SJCRH30 (cell line): ENCODE results near the gene TRAK1. TPM values are rescaled to one million over a fixed set of nuclear protein-coding genes. Genes with fewer than 3 reads are reported as not detected.

ENCODE experiments used
- DNase-seq, 2 experiments: peaks; one replicate each; pipeline ENCODE4 v3.0.0-alpha.2; 2015 to 2020
- H3K27ac ChIP-seq: fragments of 250-450 bp; sonication (Bioruptor Pico); 2 replicates; pipeline ENCODE4 v1.5.1; 2020; ENCODE audit warnings: mild to moderate bottlenecking, moderate library complexity
- H3K27me3 ChIP-seq: fragments of 250-450 bp; sonication (Bioruptor Pico); 2 replicates; pipeline ENCODE4 v1.5.1; 2020; ENCODE audit warnings: mild to moderate bottlenecking, moderate library complexity
- H3K36me3 ChIP-seq: fragments of 250-450 bp; sonication (Bioruptor Pico); 2 replicates; pipeline ENCODE4 v1.5.1; 2020; ENCODE audit warnings: mild to moderate bottlenecking, moderate library complexity
- H3K4me1 ChIP-seq: fragments of 250-450 bp; sonication (Bioruptor Pico); 2 replicates; pipeline ENCODE4 v1.5.1; 2020; ENCODE audit warnings: mild to moderate bottlenecking, moderate library complexity
- H3K4me3 ChIP-seq: fragments of 250-450 bp; sonication (Bioruptor Pico); 2 replicates; pipeline ENCODE4 v1.5.1; 2020; ENCODE audit warnings: mild to moderate bottlenecking, moderate library complexity
- H3K9me3 ChIP-seq: fragments of 250-450 bp; sonication (Bioruptor Pico); replicated peaks from 2 replicates; pipeline ENCODE4 v1.5.1; 2020; ENCODE audit warnings: mild to moderate bottlenecking, moderate library complexity
- total RNA-seq: library from RNA; depleted of rRNA; stranded (reverse); fragments of >200 nt; shearing (Covaris generic); gene quantifications from 2 replicates; pipeline ENCODE4 v1.2.3, GENCODE V29; 2014

The TRAK1 gene
- total RNA-seq, 1 experiment from 2014 or later: 12.1 TPM

- Histone ChIP-seq H3K4me3 (no peak overlapping the region), H3K27me3 (no peaks in the 10 kb centered on the region), H3K4me1 (peaks cover 13% of the 10 kb centered on the region), H3K9me3 (no peaks in the 10 kb centered on the region), H3K36me3 (no peaks in the 10 kb centered on the region), H3K27ac (no peak overlapping the region)
- no peak for DNase-seq
Measured at GRCh38 chr3:42078677-42079076, 12.5 kb upstream of the TRAK1 start.

- no peak overlapping the region for H3K4me3 ChIP-seq
- no peaks in the 10 kb centered on the region for H3K9me3 ChIP-seq
- no peak overlapping the region; the same call in 1 of the 2 replicates for H3K27ac ChIP-seq
- H3K36me3 ChIP-seq: no peaks in the 10 kb centered on the region
- DNase-seq: no peak
- peaks cover 13% of the 10 kb centered on the region for H3K4me1 ChIP-seq
- no peaks in the 10 kb centered on the region for H3K27me3 ChIP-seq
Measured at GRCh38 chr3:42079701-42080452, 11.3 kb upstream of the TRAK1 start.

GRCh38 chr3:42080453-42080872 lies 10.7 kb upstream of the TRAK1 start:
- Histone ChIP-seq H3K36me3 (no peaks in the 10 kb centered on the region), H3K27me3 (no peaks in the 10 kb centered on the region), H3K4me3 (no peak overlapping the region), H3K27ac (no peak overlapping the region; the same call in 1 of the 2 replicates), H3K9me3 (no peaks in the 10 kb centered on the region), H3K4me1 (peaks cover 13% of the 10 kb centered on the region)
- peak; percentile 41 to 44 for DNase-seq

GRCh38 chr3:42081838-42082473 lies 9.2 kb upstream of the TRAK1 start:
- Histone ChIP-seq H3K4me3 (no peak overlapping the region), H3K27ac (no peak overlapping the region), H3K36me3 (no peaks in the 10 kb centered on the region), H3K27me3 (no peaks in the 10 kb centered on the region), H3K9me3 (no peaks in the 10 kb centered on the region), H3K4me1 (peaks cover 13% of the 10 kb centered on the region)
- DNase-seq: no peak

GRCh38 chr3:42084586-42084985 lies 6.6 kb upstream of the TRAK1 start:
- no peak overlapping the region for H3K4me3 ChIP-seq
- H3K27me3 ChIP-seq: no peaks in the 10 kb centered on the region
- no peak for DNase-seq
- H3K4me1 ChIP-seq: peaks cover 13% of the 10 kb centered on the region
- no peaks in the 10 kb centered on the region for H3K9me3 ChIP-seq
- H3K27ac ChIP-seq: no peak overlapping the region
- no peaks in the 10 kb centered on the region for H3K36me3 ChIP-seq

GRCh38 chr3:42085641-42086376 lies 5.3 kb upstream of the TRAK1 start:
- no peaks in the 10 kb centered on the region for H3K9me3 ChIP-seq
- no peak for DNase-seq
- H3K27me3 ChIP-seq: no peaks in the 10 kb centered on the region
- peaks cover 5% of the 10 kb centered on the region; the same call in 1 of the 2 replicates for H3K4me1 ChIP-seq
- H3K4me3 ChIP-seq: no peak overlapping the region
- no peak overlapping the region for H3K27ac ChIP-seq
- no peaks in the 10 kb centered on the region for H3K36me3 ChIP-seq

- H3K27me3 ChIP-seq: no peaks in the 10 kb centered on the region
- DNase-seq: no peak
- H3K4me3 ChIP-seq: no peak overlapping the region
- no peaks in the 10 kb centered on the region for H3K4me1 ChIP-seq
- H3K27ac ChIP-seq: no peak overlapping the region
- no peaks in the 10 kb centered on the region for H3K36me3 ChIP-seq
- no peaks in the 10 kb centered on the region for H3K9me3 ChIP-seq
Measured at GRCh38 chr3:42088803-42089530, 2.2 kb upstream of the TRAK1 start.

GRCh38 chr3:42092006-42092405 lies 849 bp downstream of the TRAK1 start:
- H3K36me3 ChIP-seq: no peaks in the 10 kb centered on the region
- no peaks in the 10 kb centered on the region for H3K9me3 ChIP-seq
- H3K27ac ChIP-seq: no peak overlapping the region
- no peak overlapping the region for H3K4me3 ChIP-seq
- no peak for DNase-seq
- H3K4me1 ChIP-seq: no peaks in the 10 kb centered on the region
- H3K27me3 ChIP-seq: no peaks in the 10 kb centered on the region

- Histone ChIP-seq H3K9me3 (no peaks in the 10 kb centered on the region), H3K36me3 (no peaks in the 10 kb centered on the region), H3K4me3 (no peak overlapping the region), H3K4me1 (no peaks in the 10 kb centered on the region), H3K27me3 (no peaks in the 10 kb centered on the region), H3K27ac (no peak overlapping the region)
- DNase-seq: no peak
Measured at GRCh38 chr3:42094128-42094527, 3.0 kb downstream of the TRAK1 start.

GRCh38 chr3:42094691-42095391 lies 3.7 kb downstream of the TRAK1 start:
- H3K27ac ChIP-seq: no peak overlapping the region
- H3K27me3 ChIP-seq: no peaks in the 10 kb centered on the region
- no peaks in the 10 kb centered on the region for H3K9me3 ChIP-seq
- DNase-seq: no peak
- no peaks in the 10 kb centered on the region for H3K4me1 ChIP-seq
- no peaks in the 10 kb centered on the region for H3K36me3 ChIP-seq
- H3K4me3 ChIP-seq: no peak overlapping the region

GRCh38 chr3:42095540-42095939 lies 4.4 kb downstream of the TRAK1 start:
- H3K4me1 ChIP-seq: no peaks in the 10 kb centered on the region
- no peak overlapping the region for H3K27ac ChIP-seq
- no peaks in the 10 kb centered on the region for H3K27me3 ChIP-seq
- no peaks in the 10 kb centered on the region for H3K36me3 ChIP-seq
- DNase-seq: no peak
- H3K9me3 ChIP-seq: no peaks in the 10 kb centered on the region
- H3K4me3 ChIP-seq: no peak overlapping the region

GRCh38 chr3:42096796-42097565 lies 5.8 kb downstream of the TRAK1 start:
- Histone ChIP-seq H3K27me3 (no peaks in the 10 kb centered on the region), H3K9me3 (no peaks in the 10 kb centered on the region), H3K4me3 (no peak overlapping the region), H3K27ac (no peak overlapping the region), H3K4me1 (no peaks in the 10 kb centered on the region), H3K36me3 (no peaks in the 10 kb centered on the region)
- no peak for DNase-seq

GRCh38 chr3:42097566-42097946 lies 6.4 kb downstream of the TRAK1 start:
- H3K4me3 ChIP-seq: no peak overlapping the region
- H3K9me3 ChIP-seq: no peaks in the 10 kb centered on the region
- H3K4me1 ChIP-seq: no peaks in the 10 kb centered on the region
- DNase-seq: no peak
- H3K27ac ChIP-seq: no peak overlapping the region
- no peaks in the 10 kb centered on the region for H3K36me3 ChIP-seq
- H3K27me3 ChIP-seq: no peaks in the 10 kb centered on the region

- DNase-seq: no peak
- Histone ChIP-seq H3K9me3 (no peaks in the 10 kb centered on the region), H3K27ac (no peak overlapping the region), H3K4me1 (no peaks in the 10 kb centered on the region), H3K36me3 (no peaks in the 10 kb centered on the region), H3K27me3 (no peaks in the 10 kb centered on the region), H3K4me3 (no peak overlapping the region)
Measured at GRCh38 chr3:42098171-42098570, 7.0 kb downstream of the TRAK1 start.
